CD1c-positive myeloid dendritic cell (primary cell): ENCODE data around the gene PNPLA2.

Experiments
- DNase-seq: peaks from one replicate; pipeline ENCODE4 v3.0.0-alpha.2; 2016; ENCODE audit errors: extremely low spot score

The PNPLA2 gene

GRCh38 chr11:858762-859339 lies 40.1 kb downstream of the PNPLA2 start:
- DNase-seq: no peak

- DNase-seq: peak; percentile 35
These were observed 40.8 kb downstream of the PNPLA2 start for GRCh38 chr11:859394-860131.

GRCh38 chr11:860234-861104 lies 41.8 kb downstream of the PNPLA2 start:
- DNase-seq: no peak

GRCh38 chr11:861105-861479 lies 42.4 kb downstream of the PNPLA2 start:
- no peak for DNase-seq

GRCh38 chr11:862081-862661 lies 43.5 kb downstream of the PNPLA2 start:
- no peak for DNase-seq

- no peak for DNase-seq
These were observed 43.9 kb downstream of the PNPLA2 start for GRCh38 chr11:862696-863022.

GRCh38 chr11:863023-863909 lies 44.6 kb downstream of the PNPLA2 start:
- DNase-seq: no peak

- DNase-seq: no peak
These were observed 45.5 kb downstream of the PNPLA2 start for GRCh38 chr11:863910-864827.

- no peak for DNase-seq
These were observed 46.2 kb downstream of the PNPLA2 start for GRCh38 chr11:864898-865297.

- no peak for DNase-seq
These were observed 47.0 kb downstream of the PNPLA2 start for GRCh38 chr11:865462-866430.

GRCh38 chr11:866481-866880 lies 47.8 kb downstream of the PNPLA2 start:
- DNase-seq: no peak

GRCh38 chr11:867856-868358 lies 49.2 kb downstream of the PNPLA2 start:
- DNase-seq: no peak

- DNase-seq: no peak
These were observed 49.7 kb downstream of the PNPLA2 start for GRCh38 chr11:868394-868793.

- no peak for DNase-seq
These were observed 50.1 kb downstream of the PNPLA2 start for GRCh38 chr11:868802-869201.

GRCh38 chr11:869399-870126 lies 50.8 kb downstream of the PNPLA2 start:
- no peak for DNase-seq

GRCh38 chr11:870127-870413 lies 51.4 kb downstream of the PNPLA2 start:
- DNase-seq: no peak

GRCh38 chr11:870418-870817 lies 51.7 kb downstream of the PNPLA2 start:
- no peak for DNase-seq

GRCh38 chr11:871472-871871 lies 52.8 kb downstream of the PNPLA2 start:
- no peak for DNase-seq

GRCh38 chr11:872799-873198 lies 54.1 kb downstream of the PNPLA2 start:
- DNase-seq: no peak
